Suprapubic skin (tissue), 3 donors: Measurements from ENCODE around the gene ATPAF1.

Experiments used
- CTCF ChIP-seq, 2 donors: fragments of 200-600 bp in 1 of 2; fragments of 450-650 bp in 1 of 2; sonication (generic) in 1 of 2; IDR thresholded peaks; one replicate each; pipeline ENCODE4 v1.5.1; 2016 to 2019; ENCODE audit warnings: antibody characterized with exemption in 2 of 2, mild to moderate bottlenecking in 1 of 2, moderate library complexity in 1 of 2
- EP300 ChIP-seq: sonication (generic); formaldehyde crosslinking; IDR thresholded peaks from one replicate; pipeline ENCODE4 v1.6.1; 2017; ENCODE audit warnings: antibody characterized with exemption
- POLR2A ChIP-seq, 2 donors: fragments of 450-650 bp; IDR thresholded peaks; one replicate each; pipeline ENCODE4 v1.6.1; 2017; ENCODE audit warnings: antibody characterized with exemption in 2 of 2, mild to moderate bottlenecking in 2 of 2, moderate library complexity in 2 of 2

DNA sequence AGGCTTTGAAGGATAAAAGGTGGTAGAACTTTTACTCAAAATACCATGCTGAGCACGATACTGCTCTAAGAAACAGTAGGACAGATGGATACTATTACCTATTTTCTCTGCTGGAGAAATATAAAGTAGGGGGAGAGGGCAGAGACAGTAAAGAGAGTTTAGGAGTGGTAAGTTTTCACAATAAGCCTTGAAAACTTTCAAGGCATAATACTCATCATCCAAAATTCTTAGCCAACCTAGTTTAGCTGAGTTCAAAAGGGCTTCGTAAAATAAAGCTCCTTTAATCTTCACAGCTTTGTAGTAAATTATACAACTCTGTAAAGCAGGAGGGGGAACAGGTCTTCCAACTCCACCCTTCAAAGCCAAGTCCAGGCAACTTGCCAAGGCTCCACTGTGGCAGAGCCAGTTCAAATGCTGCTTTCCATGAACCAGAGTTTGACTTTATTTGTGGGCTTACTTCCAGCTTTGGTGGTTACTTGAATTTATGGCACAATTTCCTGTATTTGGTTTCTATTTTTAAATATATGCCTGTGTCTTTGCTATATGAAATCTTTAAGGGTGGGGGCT lies 19.0 kb upstream of the ATPAF1 start:
- TF ChIP-seq POLR2A (IDR thresholded peaks at IDR 0.05) (no peak), CTCF (IDR thresholded peaks at IDR 0.05) (no peak), EP300 (no peak)
